GM12878 (cell line): ENCODE data around the gene EPHA7. TPM values are rescaled to one million over a fixed set of nuclear protein-coding genes. Genes with fewer than 3 reads are reported as not detected.

Experiments used
- ATAC-seq: fragments of 200-7000 bp; cut with Tn5 transposase; 3 replicates; pipeline ENCODE4 v1.9.1; 2020; ENCODE audit warnings: mild to moderate bottlenecking, moderate library complexity
- BruUV-seq: library from RNA; stranded (reverse); fragments of 400-500 nt; replicated peaks from 2 replicates; lab custom pipeline; 2021; lab: Mats Ljungman, UMichigan
- CTCF ChIA-PET: fragments of 300-600 bp; sonication (Branson Sonifier 250); formaldehyde crosslinking; extraction: SDS; loops from one replicate; lab custom pipeline; 2021; ENCODE audit warnings: inconsistent platforms; lab: Yijun Ruan, JAX
- POLR2A ChIA-PET: fragments of 350-600 bp; formaldehyde crosslinking; extraction: SDS; loops from one replicate; lab custom pipeline; 2021; ENCODE audit warnings: inconsistent platforms; lab: Charles Lee
- RAD21 ChIA-PET: fragments of 300-600 bp; sonication (Branson Sonifier 250); formaldehyde crosslinking; loops from one replicate; lab custom pipeline; 2023; ENCODE audit warnings: antibody characterized with exemption; ENCODE audit not compliant: unreplicated experiment; lab: Charles Lee
- SMC1A ChIA-PET: fragments of 300-600 bp; sonication (Branson Sonifier 250); formaldehyde crosslinking; loops from one replicate; lab custom pipeline; 2023; ENCODE audit not compliant: unreplicated experiment, uncharacterized antibody; lab: Charles Lee
- DNase-seq: peaks from one replicate; pipeline ENCODE4 v3.0.0-alpha.2; 2011; ENCODE audit warnings: low read depth, low spot score
- FAIRE-seq: peaks from 3 replicates; lab custom pipeline; 2011; peaks lifted over from hg19 to GRCh38; lab: Jason Lieb, UNC
- H2AFZ ChIP-seq: 2 replicates; pipeline ENCODE4 v1.6.0; 2011; ENCODE audit warnings: low read depth, low read length, control low read depth; ENCODE audit not compliant: control insufficient read depth
- H3K27ac ChIP-seq: 2 replicates; pipeline ENCODE4 v1.5.1; 2011; ENCODE audit warnings: control low read depth; ENCODE audit not compliant: control insufficient read depth, insufficient read depth
- H3K27me3 ChIP-seq, 2 experiments: replicated peaks in 1 of 2; 2 replicates each; pipeline versions ENCODE4 v1.6.0 to v1.6.1; 2011; ENCODE audit warnings: low read length in 1 of 2; ENCODE audit not compliant: control insufficient read depth in 2 of 2, insufficient read depth in 2 of 2
- H3K36me3 ChIP-seq, 2 experiments: 2 replicates each; pipeline ENCODE4 v1.5.1; 2011; ENCODE audit warnings: low read length in 1 of 2; ENCODE audit not compliant: control insufficient read depth in 2 of 2, insufficient read depth in 2 of 2
- H3K4me1 ChIP-seq: 2 replicates; pipeline ENCODE4 v1.6.1; 2011; ENCODE audit warnings: mild to moderate bottlenecking, low read length, moderate library complexity, mixed read lengths; ENCODE audit not compliant: control insufficient read depth, insufficient read depth
- H3K4me2 ChIP-seq: 2 replicates; pipeline ENCODE4 v1.6.0; 2011; ENCODE audit warnings: control low read depth; ENCODE audit not compliant: control insufficient read depth, insufficient read depth
- H3K4me3 ChIP-seq: fragments of 200-600 bp; sonication (generic); 2 replicates; pipeline ENCODE4 v1.5.1; 2016
- H3K79me2 ChIP-seq: 2 replicates; pipeline ENCODE4 v1.6.0; 2011; ENCODE audit warnings: low read length; ENCODE audit not compliant: control insufficient read depth, insufficient read depth
- H3K9ac ChIP-seq: 2 replicates; pipeline ENCODE4 v1.8.0; 2011; ENCODE audit warnings: low read length, control low read depth, mixed read lengths; ENCODE audit not compliant: control insufficient read depth, insufficient read depth
- H3K9me3 ChIP-seq: replicated peaks from 3 replicates; pipeline ENCODE4 v1.5.1; 2011; ENCODE audit warnings: mild to moderate bottlenecking, low read length; ENCODE audit not compliant: control insufficient read depth, insufficient read depth
- H4K20me1 ChIP-seq: 2 replicates; pipeline ENCODE4 v1.6.0; 2011; ENCODE audit not compliant: control insufficient read depth, insufficient read depth
- BACH1 ChIP-seq: fragments of 450-650 bp; IDR thresholded peaks from 2 replicates; pipeline ENCODE4 v1.6.1; 2017; ENCODE audit warnings: mild to moderate bottlenecking, borderline replicate concordance
- CBFB ChIP-seq: IDR thresholded peaks from 2 replicates; pipeline ENCODE4 v1.6.1; 2016; ENCODE audit warnings: antibody characterized with exemption, low read depth
- JUND ChIP-seq: IDR thresholded peaks from 2 replicates; pipeline ENCODE4 v1.6.1; 2012; ENCODE audit warnings: low read depth, mild to moderate bottlenecking, low read length, improper control_type of control experiment, moderate library complexity
- MTA3 ChIP-seq: IDR thresholded peaks from 2 replicates; pipeline ENCODE4 v1.6.1; 2012; ENCODE audit warnings: low read length, inconsistent platforms, borderline replicate concordance
- MYC ChIP-seq: IDR thresholded peaks from 2 replicates; pipeline ENCODE4 v1.6.1; 2011; ENCODE audit warnings: mild to moderate bottlenecking, low read length, moderate library complexity, inconsistent platforms; ENCODE audit not compliant: insufficient read depth, insufficient replicate concordance, insufficient read length, severe bottlenecking
- NFYA ChIP-seq: IDR thresholded peaks from 2 replicates; pipeline ENCODE4 v1.6.1; 2011; ENCODE audit warnings: low read depth, mild to moderate bottlenecking, low read length, improper control_type of control experiment, borderline replicate concordance
- NR2C2 ChIP-seq: IDR thresholded peaks from 2 replicates; pipeline ENCODE4 v1.6.1; 2011; ENCODE audit warnings: borderline replicate concordance, low read depth; ENCODE audit not compliant: control insufficient read depth, insufficient read length
- PBX3 ChIP-seq: IDR thresholded peaks from 2 replicates; pipeline ENCODE4 v1.6.1; 2011; ENCODE audit warnings: mild to moderate bottlenecking, low read depth, low read length, moderate library complexity; ENCODE audit not compliant: insufficient replicate concordance
- SP1 ChIP-seq: IDR thresholded peaks from one replicate; pipeline ENCODE4 v1.6.1; 2011; ENCODE audit warnings: low read depth, low read length
- TCF12 ChIP-seq: IDR thresholded peaks from 2 replicates; pipeline ENCODE4 v1.6.1; 2011; ENCODE audit warnings: low read depth, mild to moderate bottlenecking, low read length
- WGBS: methylation state at CpG from one replicate; pipeline ENCODE4 v1.1.6; 2016; ENCODE audit warnings: low lambda C conversion rate; ENCODE audit not compliant: insufficient replicate concordance, insufficient coverage; ENCODE audit errors: missing lambda C conversion rate; 5-methylcytosine and 5-hydroxymethylcytosine counted together
- in situ Hi-C: fragments of 300-500 bp; cut with MboI; formaldehyde crosslinking; loops from 9 replicates; pipeline ENCODE4 v1.14.3; 2018; ENCODE audit warnings: mixed read lengths
- intact Hi-C: fragments of 100-400 bp; cut with micrococcal nuclease; formaldehyde crosslinking; loops from one replicate; pipeline ENCODE4 v1.14.2; 2022; ENCODE audit not compliant: unreplicated experiment
- polyA plus RNA-seq, 11 experiments: library from polyadenylated mRNA; depleted of rRNA in 4 of 11; unstranded in 6 of 11; stranded (reverse) in 5 of 11; fragments of >200 nt; fragmentation: Nextera tagmentation in 4 of 11; fragmentation: Illumina TruSeq in 1 of 11; extraction: Ambion mirVana in 4 of 11; extraction: Trizol in 1 of 11; gene quantifications; 1 replicate in 1 of 11; 2 replicates in 10 of 11; pipeline versions ENCODE4 v1.2.1 to v1.2.3, GENCODE V29; 2011 to 2016; ENCODE audit warnings: inconsistent platforms in 2 of 11, missing spikeins in 2 of 11, low read depth in 1 of 11
- total RNA-seq, 4 experiments: library from RNA; depleted of rRNA in 3 of 4; stranded (reverse); fragments of >200 nt in 3 of 4; fragmentation: Illumina TruSeq in 1 of 4; extraction: Trizol in 1 of 4; gene quantifications; 2 replicates each; pipeline versions ENCODE4 v1.2.1 to v1.2.3, GENCODE V29; 2013 to 2021

The EPHA7 gene
- total and polyA plus RNA-seq, 10 of the 15 experiments (the other 5 are each of a cell fraction or from before 2014, with no cell fraction given), result not detected

DNA sequence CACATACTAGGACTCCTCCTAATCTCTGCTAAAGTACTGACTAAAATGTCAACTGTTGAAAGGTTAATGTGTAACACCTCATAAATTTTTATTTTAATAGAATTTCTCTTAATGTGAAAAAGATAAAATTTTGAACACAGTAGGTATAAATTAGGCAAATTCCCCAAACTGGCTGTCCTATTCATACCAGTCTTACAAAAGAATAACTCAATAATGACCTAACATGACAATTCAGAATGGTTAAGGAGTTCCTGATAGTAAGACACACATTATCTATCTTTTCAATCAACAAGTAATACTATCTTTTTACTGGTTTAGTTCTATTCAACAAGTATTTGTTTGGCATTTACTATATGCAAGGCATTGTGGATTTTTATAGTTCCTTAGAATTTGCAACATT is 141.1 kb downstream of the EPHA7 start:
- no peak overlapping the region for H3K9ac ChIP-seq
- no TSS peak for BruUV-seq
- H3K27me3 ChIP-seq, result no peaks in the 10 kb centered on the region
- H3K27ac ChIP-seq, result no peak overlapping the region
- SMC1A ChIA-PET, result no interaction called here
- H3K36me3 ChIP-seq, result no peaks in the 10 kb centered on the region
- H3K4me2 ChIP-seq, result no peak overlapping the region
- H3K4me1 ChIP-seq, result no peaks in the 10 kb centered on the region
- intact Hi-C loops, result no loop called here
- POLR2A ChIA-PET, result no interaction called here
- no peak overlapping the region for H3K4me3 ChIP-seq
- H4K20me1 ChIP-seq, result no peaks in the 10 kb centered on the region
- ATAC-seq, result no peak
- no peaks in the 10 kb centered on the region for H3K79me2 ChIP-seq
- RAD21 ChIA-PET, result no interaction called here
- CTCF ChIA-PET, result interaction anchor here (0.6 kb wide), 1 partner anchor 820 kb away, joined by 3 read pairs; no protein-coding TSS in a partner anchor
- no peak for DNase-seq
- FAIRE-seq, result no peak
- no peaks in the 10 kb centered on the region for H3K9me3 ChIP-seq
- TF ChIP-seq TCF12 (no peak), JUND (no peak), NFYA (no peak), MTA3 (no peak), NR2C2 (no peak), SP1 (no peak)
- in situ Hi-C loops, result no loop called here
- no peak overlapping the region for H2AFZ ChIP-seq

GRCh38 chr6:93272896-93273295 is 146.5 kb downstream of the EPHA7 start:
- TF ChIP-seq PBX3, result no peak
- no peak for TF ChIP-seq CBFB
- TF ChIP-seq BACH1, result no peak
- TF ChIP-seq MYC, result no peak
- Histone ChIP-seq H3K4me1 (no peaks in the 10 kb centered on the region), H3K9me3 (no peaks in the 10 kb centered on the region), H4K20me1 (no peaks in the 10 kb centered on the region), H3K9ac (no peak overlapping the region), H3K27ac (no peak overlapping the region), H3K79me2 (no peaks in the 10 kb centered on the region), H3K4me3 (no peak overlapping the region), H2AFZ (no peak overlapping the region), H3K27me3 (no peaks in the 10 kb centered on the region), H3K4me2 (no peak overlapping the region), H3K36me3 (no peaks in the 10 kb centered on the region)
- 0% methylated on average over 2 of the region's 2 CpGs for WGBS
- no TSS peak for BruUV-seq
- intact Hi-C loops, result no loop called here
- DNase-seq (no peak), ATAC-seq (no peak), FAIRE-seq (no peak)
- in situ Hi-C loops, result no loop called here
- ChIA-PET RAD21 (no interaction called here), SMC1A (no interaction called here), CTCF (no interaction called here), POLR2A (no interaction called here)
